Spleen (tissue), 11 donors: Measurements from ENCODE around the gene ABCC1. TPM values are rescaled to one million over a fixed set of nuclear protein-coding genes. Genes with fewer than 3 reads are reported as not detected.

Experiments
- DNase-seq: peaks from one replicate; pipeline ENCODE4 v3.0.0-alpha.2; 2020
- H3K27ac ChIP-seq, 8 donors: fragments of 200-600 bp; sonication (generic) in 7 of 8; 1 replicate in 4 of 8; 2 replicates in 4 of 8; pipeline versions ENCODE4 v1.5.0 to v1.8.0; 2016 to 2021; ENCODE audit warnings: inconsistent platforms in 4 of 8, mild to moderate bottlenecking in 4 of 8, moderate library complexity in 1 of 8
- H3K27me3 ChIP-seq, 7 donors: fragments of 200-600 bp; sonication (generic) in 6 of 7; replicated peaks in 1 of 7; 1 replicate in 4 of 7; 2 replicates in 3 of 7; pipeline versions ENCODE4 v1.5.0 to v1.8.0; 2016 to 2021; ENCODE audit warnings: inconsistent platforms in 3 of 7, mild to moderate bottlenecking in 1 of 7
- H3K36me3 ChIP-seq, 6 donors: fragments of 200-600 bp; sonication (generic) in 5 of 6; 1 replicate in 4 of 6; 2 replicates in 2 of 6; pipeline versions ENCODE4 v1.5.0 to v1.8.0; 2016 to 2021; ENCODE audit warnings: inconsistent platforms in 2 of 6
- H3K4me1 ChIP-seq, 6 donors: fragments of 200-600 bp; sonication (generic) in 5 of 6; 1 replicate in 3 of 6; 2 replicates in 3 of 6; pipeline versions ENCODE4 v1.5.0 to v1.8.0; 2016 to 2021; ENCODE audit warnings: inconsistent platforms in 3 of 6
- H3K4me3 ChIP-seq, 8 donors: fragments of 200-600 bp; sonication (generic) in 7 of 8; 1 replicate in 4 of 8; 2 replicates in 4 of 8; pipeline versions ENCODE4 v1.5.0 to v1.8.0; 2016 to 2021; ENCODE audit warnings: inconsistent platforms in 4 of 8, mild to moderate bottlenecking in 4 of 8, moderate library complexity in 2 of 8
- H3K9me3 ChIP-seq, 8 donors: fragments of 200-600 bp; sonication (generic) in 7 of 8; 1 replicate in 4 of 8; 2 replicates in 4 of 8; pipeline versions ENCODE4 v1.5.0 to v1.8.0; 2016 to 2021; ENCODE audit warnings: inconsistent platforms in 4 of 8
- POLR2A ChIP-seq, 3 donors: fragments of 450-650 bp; IDR thresholded peaks; one replicate each; pipeline ENCODE4 v1.5.1; 2017; ENCODE audit warnings: antibody characterized with exemption in 3 of 3, mild to moderate bottlenecking in 1 of 3
- POLR2AphosphoS5 ChIP-seq, 3 donors: sonication (generic); formaldehyde crosslinking; IDR thresholded peaks; one replicate each; pipeline ENCODE4 v1.5.1; 2017; ENCODE audit warnings: antibody characterized with exemption in 3 of 3
- WGBS, 5 donors: extraction: QIAGEN DNeasy Blood & Tissue Kit in 3 of 5; methylation state at CpG; one replicate each; pipeline versions ENCODE4 v1.1.5 to v1.1.7; 2013 to 2018; 5-methylcytosine and 5-hydroxymethylcytosine counted together
- intact Hi-C: fragments of 100-400 bp; cut with DNase I; formaldehyde crosslinking; loops from one replicate; pipeline ENCODE4 v1.15.0; 2023; ENCODE audit warnings: low total_unique reads
- polyA plus RNA-seq, 3 donors: library from polyadenylated mRNA; stranded (reverse); fragments of 200-250 nt; gene quantifications; one replicate each; pipeline ENCODE4 v1.2.1, GENCODE V29; 2013
- total RNA-seq, 7 donors: library from RNA; depleted of rRNA in 3 of 7; stranded (reverse); fragments of >200 nt in 3 of 7; fragmentation: NEBNext Ultra II Directional in 4 of 7; extraction: Animal tissue kit (Norgen Biotek cat#: 25700) in 4 of 7; gene quantifications; one replicate each; pipeline versions ENCODE4 v1.1.0 to v1.2.1, GENCODE V29; 2016 to 2021
- TF ChIP-seq, protein P1 (sequence below), 11 experiments: fragments of 200-600 bp in 7 of 11; fragments of 450-650 bp in 4 of 11; sonication (generic) in 4 of 11; IDR thresholded peaks in 8 of 11; conservative IDR thresholded peaks in 3 of 11; 1 replicate in 7 of 11; 2 replicates in 4 of 11; pipeline versions ENCODE4 v1.4.0 to v1.8.0; 2016 to 2021; ENCODE audit warnings: antibody characterized with exemption in 11 of 11, inconsistent platforms in 4 of 11, mild to moderate bottlenecking in 1 of 11
- donor health status: healthy with polysubstance abuse.
- donor health status: DM: no; HTN: no; CAD: no; lungs with moderate emphysema.
- donor health status: DM: no; HTN: no; CAD: no.
- donor health status: Bipolar disorder and iron deficiency.
- donor health status: healthy.
- donor health status: DM: no; HTN: no; CAD: no.
- donor health status: DM: yes; HTN: yes; CAD: no.

The ABCC1 gene
- total and polyA plus RNA-seq, 10 donors: 7.8 to 65.7 (median 52.5) TPM

- peaks cover 0 to 34% (median 0%) of the 10 kb centered on the region in 6 donors for H3K36me3 ChIP-seq
- intact Hi-C loops: no loop called here
- no peaks in the 10 kb centered on the region for H3K27me3 ChIP-seq
- H3K9me3 ChIP-seq: peaks cover 7 to 29% (median 18%) of the 10 kb centered on the region in 8 donors
- H3K4me3 ChIP-seq: no peak overlapping the region
- H3K27ac ChIP-seq: no peak overlapping the region
- TF ChIP-seq POLR2AphosphoS5 (IDR thresholded peaks at IDR 0.05) (no peak), POLR2A (IDR thresholded peaks at IDR 0.05) (no peak)
- TF ChIP-seq, protein P1, sequence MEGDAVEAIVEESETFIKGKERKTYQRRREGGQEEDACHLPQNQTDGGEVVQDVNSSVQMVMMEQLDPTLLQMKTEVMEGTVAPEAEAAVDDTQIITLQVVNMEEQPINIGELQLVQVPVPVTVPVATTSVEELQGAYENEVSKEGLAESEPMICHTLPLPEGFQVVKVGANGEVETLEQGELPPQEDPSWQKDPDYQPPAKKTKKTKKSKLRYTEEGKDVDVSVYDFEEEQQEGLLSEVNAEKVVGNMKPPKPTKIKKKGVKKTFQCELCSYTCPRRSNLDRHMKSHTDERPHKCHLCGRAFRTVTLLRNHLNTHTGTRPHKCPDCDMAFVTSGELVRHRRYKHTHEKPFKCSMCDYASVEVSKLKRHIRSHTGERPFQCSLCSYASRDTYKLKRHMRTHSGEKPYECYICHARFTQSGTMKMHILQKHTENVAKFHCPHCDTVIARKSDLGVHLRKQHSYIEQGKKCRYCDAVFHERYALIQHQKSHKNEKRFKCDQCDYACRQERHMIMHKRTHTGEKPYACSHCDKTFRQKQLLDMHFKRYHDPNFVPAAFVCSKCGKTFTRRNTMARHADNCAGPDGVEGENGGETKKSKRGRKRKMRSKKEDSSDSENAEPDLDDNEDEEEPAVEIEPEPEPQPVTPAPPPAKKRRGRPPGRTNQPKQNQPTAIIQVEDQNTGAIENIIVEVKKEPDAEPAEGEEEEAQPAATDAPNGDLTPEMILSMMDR (IDR thresholded peaks at IDR 0.05 in 8 of 11, conservative IDR thresholded peaks at IDR 0.05 in 3 of 11): no peak
- 80 to 100% (median 86%) methylated on average over 3 of the region's 3 CpGs for WGBS, 5 donors
- peaks cover 0 to 65% (median 16%) of the 10 kb centered on the region in 6 donors for H3K4me1 ChIP-seq
- DNase-seq: no peak
These were observed 20.8 kb downstream of the ABCC1 start for GRCh38 chr16:15970202-15970601.

GRCh38 chr16:15970743-15971439 lies 21.5 kb downstream of the ABCC1 start:
- Histone ChIP-seq H3K27ac (peak overlapping the region in 1 of 8 donors; percentile 30), H3K27me3 (no peaks in the 10 kb centered on the region), H3K4me1 (peaks cover 0 to 65% (median 16%) of the 10 kb centered on the region in 6 donors), H3K4me3 (no peak overlapping the region), H3K9me3 (peaks cover 7 to 29% (median 18%) of the 10 kb centered on the region in 8 donors), H3K36me3 (peaks cover 0 to 34% (median 0%) of the 10 kb centered on the region in 6 donors)
- no peak for DNase-seq
- intact Hi-C loops: no loop called here
- 80 to 94% (median 88%) methylated on average over 7 of the region's 7 CpGs for WGBS, 5 donors
- no peak for TF ChIP-seq POLR2AphosphoS5 (IDR thresholded peaks at IDR 0.05)
- no peak for TF ChIP-seq POLR2A (IDR thresholded peaks at IDR 0.05)
- TF ChIP-seq, protein P1 (IDR thresholded peaks at IDR 0.05 in 8 of 11, conservative IDR thresholded peaks at IDR 0.05 in 3 of 11): no peak

DNA sequence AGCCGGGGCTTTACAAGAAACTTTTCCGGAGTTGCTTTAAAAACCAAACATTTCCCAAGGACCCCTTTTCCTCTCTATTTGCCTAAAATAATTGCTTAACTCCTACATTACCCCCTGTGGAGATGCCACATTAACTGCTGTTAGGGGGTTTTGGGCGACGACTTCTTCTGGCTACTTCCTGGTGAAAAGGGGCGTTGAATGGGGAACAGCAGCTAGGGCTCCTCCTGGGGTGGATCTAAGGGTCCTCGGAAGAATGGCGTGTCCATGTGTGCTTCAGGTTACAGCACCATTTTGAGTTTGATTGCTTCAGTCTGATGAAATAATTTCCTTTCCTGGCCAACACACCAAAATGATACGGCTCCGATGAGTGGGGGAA lies 22.0 kb downstream of the ABCC1 start:
- peaks cover 0 to 65% (median 18%) of the 10 kb centered on the region in 6 donors for H3K4me1 ChIP-seq
- H3K27ac ChIP-seq: peak overlapping the region in 1 of 8 donors; percentile 30
- H3K36me3 ChIP-seq: peaks cover 0 to 34% (median 0%) of the 10 kb centered on the region in 6 donors
- 61 to 96% (median 78%) methylated on average over 9 of the region's 9 CpGs for WGBS, 5 donors
- H3K4me3 ChIP-seq: no peak overlapping the region
- no peaks in the 10 kb centered on the region for H3K27me3 ChIP-seq
- no peak for DNase-seq
- TF ChIP-seq POLR2AphosphoS5 (IDR thresholded peaks at IDR 0.05): no peak
- TF ChIP-seq, protein P1 (IDR thresholded peaks at IDR 0.05 in 8 of 11, conservative IDR thresholded peaks at IDR 0.05 in 3 of 11): no peak
- TF ChIP-seq POLR2A (IDR thresholded peaks at IDR 0.05): no peak
- peaks cover 7 to 29% (median 18%) of the 10 kb centered on the region in 8 donors for H3K9me3 ChIP-seq
- intact Hi-C loops: no loop called here

DNA sequence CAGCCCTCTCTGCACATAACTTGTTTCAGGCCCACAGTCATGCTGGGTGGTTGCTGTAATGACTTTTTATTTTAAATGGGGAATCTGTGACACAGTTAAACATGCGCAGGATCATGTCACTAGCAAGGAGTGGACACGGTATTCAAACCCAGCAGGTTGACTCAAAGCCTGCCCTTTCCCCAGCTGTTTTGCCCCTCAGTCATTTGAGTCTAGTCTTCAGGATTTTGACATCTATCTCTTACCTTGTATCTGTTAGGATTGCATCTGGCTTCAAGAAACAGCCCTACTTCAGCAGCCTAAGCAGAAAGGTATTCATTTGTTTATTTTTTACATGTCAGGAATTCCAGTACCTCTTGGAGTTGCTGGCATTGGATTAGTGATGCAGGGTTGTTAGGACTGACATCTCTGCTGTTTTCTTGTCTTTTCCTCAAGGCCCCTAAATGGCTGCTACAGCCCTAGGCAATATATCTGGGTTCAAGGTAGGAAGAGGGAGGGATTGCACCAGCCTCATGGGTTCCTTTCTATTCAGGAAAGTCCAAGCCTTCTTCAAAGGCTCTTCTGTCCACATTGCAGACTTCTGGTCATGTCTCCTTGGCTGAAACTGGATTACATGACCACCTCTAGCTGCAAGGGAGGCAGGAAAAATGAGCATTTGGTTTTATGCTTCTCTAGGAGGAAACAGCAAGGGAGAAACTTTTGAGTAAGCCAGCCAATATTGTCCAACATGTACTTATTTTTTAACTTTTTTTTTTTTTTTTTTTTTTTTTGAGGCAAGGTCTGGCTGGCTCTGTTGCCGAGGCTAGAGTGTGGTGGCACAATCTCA lies 22.8 kb downstream of the ABCC1 start:
- no peak for DNase-seq
- Histone ChIP-seq H3K9me3 (peaks cover 7 to 29% (median 18%) of the 10 kb centered on the region in 8 donors), H3K27ac (no peak overlapping the region), H3K36me3 (peaks cover 0 to 38% (median under 1%) of the 10 kb centered on the region in 6 donors), H3K4me3 (no peak overlapping the region), H3K27me3 (no peaks in the 10 kb centered on the region), H3K4me1 (peaks cover 0 to 65% (median 19%) of the 10 kb centered on the region in 6 donors)
- intact Hi-C loops: no loop called here
- no peak for TF ChIP-seq POLR2AphosphoS5 (IDR thresholded peaks at IDR 0.05)
- no peak for TF ChIP-seq POLR2A (IDR thresholded peaks at IDR 0.05)
- TF ChIP-seq, protein P1 (IDR thresholded peaks at IDR 0.05 in 8 of 11, conservative IDR thresholded peaks at IDR 0.05 in 3 of 11): no peak
- WGBS, 5 donors: 48 to 76% (median 50%) methylated on average over 2 to 3 of the region's 3 CpGs
